ENCODE data around the gene JOSD1.

JOSD1 gene

DNA sequence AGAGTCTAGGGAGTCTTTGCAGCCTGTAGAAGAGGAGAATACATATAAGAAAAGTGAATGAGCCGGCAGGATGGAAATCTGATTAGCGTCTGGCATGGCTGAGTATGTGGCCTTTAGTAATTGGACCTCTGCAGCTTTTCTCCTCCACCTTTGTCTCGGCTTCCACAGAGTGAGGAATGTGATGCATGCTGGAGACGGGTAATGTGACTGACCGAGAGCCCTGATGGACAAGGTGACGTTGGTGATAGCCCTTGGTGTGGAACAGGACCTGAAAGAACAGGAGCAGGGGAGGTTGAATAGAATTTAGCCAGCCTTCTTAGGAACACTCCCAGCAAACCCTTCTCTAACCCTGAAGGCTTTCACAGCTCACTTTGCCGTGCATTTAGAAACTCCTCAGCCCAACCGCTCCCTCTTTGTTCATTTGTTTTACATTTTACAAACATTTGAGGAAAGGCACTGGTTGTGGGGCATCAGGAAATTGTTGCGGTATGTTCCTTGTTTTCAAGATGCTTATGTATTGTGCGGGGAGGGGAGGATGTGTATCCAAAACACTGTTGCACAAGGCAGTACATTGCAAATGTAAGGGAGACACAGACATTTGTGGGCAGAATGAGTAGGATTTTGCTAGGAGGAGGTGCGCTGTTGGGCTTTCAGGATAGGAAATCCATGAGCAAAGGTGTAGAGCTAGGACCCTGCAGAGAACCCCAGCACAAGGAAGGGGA, 11.9 kb upstream of the JOSD1 start:
- DNase-seq (no peak), ATAC-seq (no peak)

DNA sequence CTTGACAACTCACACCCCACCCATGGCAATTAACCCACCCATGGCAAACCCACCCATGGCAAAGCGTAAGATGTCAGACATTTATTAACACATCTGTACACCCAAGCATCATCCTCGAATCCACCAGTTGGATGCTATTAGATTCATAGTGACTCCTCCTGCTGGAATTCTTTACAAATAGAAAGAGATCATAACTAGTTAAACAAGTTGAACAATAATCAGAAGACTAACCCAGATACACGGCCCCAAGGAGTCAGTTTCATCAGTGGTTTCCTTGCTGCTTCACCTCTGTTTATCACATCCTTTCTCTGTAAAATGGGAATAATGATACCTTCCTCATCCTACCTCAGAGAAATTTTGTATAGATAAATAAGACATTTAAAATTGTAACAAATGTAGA, 10.1 kb upstream of the JOSD1 start:
- DNase-seq (no peak), ATAC-seq (no peak)

DNA sequence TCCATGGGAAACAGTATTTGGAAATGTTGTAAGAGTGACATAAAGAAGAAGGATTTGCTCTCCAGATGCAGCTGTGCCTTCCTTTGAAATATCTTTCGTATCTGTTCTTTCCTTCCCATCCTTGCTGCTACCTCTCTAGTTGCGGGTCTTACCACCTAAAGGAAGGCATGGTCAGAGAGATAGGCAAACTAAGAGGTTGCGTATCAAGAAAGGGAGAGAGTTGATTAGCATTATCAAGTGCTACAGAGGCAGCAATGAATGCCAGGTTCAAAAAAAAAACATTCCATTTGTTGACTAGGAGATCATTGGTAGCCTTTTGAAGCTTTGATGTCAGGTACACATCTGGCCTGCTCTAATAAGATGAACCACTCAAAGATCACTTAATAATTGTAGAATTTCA, 9.6 kb upstream of the JOSD1 start:
- ATAC-seq: no peak
- no peak for DNase-seq

DNA sequence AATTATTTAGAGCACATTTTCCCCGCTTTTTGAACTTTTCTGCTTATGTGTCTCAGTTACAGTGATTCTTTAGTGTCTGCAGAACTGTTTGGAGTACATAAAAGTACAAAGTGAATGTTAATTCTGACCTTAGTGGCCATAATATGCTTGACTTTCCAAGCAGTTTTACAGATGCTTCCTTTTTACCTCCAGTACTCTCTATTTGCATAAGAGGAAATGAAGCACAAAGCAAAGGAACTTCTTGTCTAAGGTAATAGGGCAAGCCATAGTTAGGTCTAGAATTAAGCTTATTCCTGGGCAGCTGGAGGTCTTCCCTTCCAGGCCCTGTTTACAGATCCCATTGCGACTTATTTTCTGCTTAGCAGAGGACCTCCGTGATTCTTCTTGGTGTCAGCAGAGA, 8.6 kb upstream of the JOSD1 start:
- no peak for ATAC-seq

DNA sequence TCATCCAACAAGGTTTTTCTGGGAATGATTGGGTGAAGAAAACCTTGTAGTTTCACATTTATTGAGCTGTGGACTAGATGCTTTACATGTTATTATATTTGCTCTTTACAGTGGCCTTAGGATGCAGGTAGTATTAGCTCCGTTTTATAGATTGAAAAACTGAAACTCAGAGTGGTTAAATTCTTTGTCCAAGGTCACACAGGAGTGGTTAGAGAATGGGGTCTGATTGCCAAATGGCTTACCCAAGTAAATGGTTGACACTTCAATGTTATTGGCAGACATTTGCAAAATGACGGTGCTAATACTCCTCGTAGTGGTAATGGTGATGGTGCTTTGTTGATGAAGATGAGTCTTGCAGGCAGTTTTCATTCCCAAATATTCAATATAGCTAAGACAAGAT, 7.2 kb upstream of the JOSD1 start:
- no peak for ATAC-seq

More for the DNA sequence above, 8.6 kb upstream of the JOSD1 start:
- DNase-seq: no peak

DNA sequence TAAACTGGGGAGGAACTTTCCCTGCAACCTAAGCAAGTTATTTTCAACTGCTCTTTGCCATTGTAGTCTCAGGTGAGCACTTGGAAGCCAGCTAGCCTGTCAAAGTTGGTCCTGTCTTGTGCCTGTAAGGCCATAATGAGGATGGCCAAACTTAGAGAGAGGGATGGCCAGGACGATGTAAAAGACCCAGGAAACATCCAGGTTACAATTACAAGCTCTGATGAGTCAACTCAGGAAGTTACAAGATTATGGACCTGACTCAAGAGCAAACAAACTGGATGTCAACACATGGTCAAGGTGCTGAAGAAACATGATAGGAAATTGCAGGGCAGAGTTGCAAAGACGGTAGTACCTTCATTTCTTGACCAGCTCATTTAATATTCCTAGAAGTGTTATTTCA, 6.6 kb upstream of the JOSD1 start:
- ATAC-seq (no peak), DNase-seq (no peak)

More for the DNA sequence above, 7.2 kb upstream of the JOSD1 start:
- DNase-seq: no peak

DNA sequence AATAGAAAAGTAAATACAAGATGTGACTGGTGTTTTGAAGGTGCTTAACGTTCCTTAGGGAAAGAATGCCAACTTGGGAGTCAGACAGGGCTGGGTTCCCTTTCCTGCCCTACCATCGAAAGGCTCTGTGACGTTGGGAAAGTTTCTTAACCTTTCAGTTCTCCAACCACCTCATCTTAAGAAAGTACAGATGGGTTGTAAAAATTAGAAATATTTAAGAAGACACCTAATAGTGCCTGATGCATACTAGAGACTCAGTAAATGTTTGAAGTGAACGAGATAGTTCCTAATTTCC, 6.1 kb upstream of the JOSD1 start:
- no peak for ATAC-seq
- no peak for DNase-seq

DNA sequence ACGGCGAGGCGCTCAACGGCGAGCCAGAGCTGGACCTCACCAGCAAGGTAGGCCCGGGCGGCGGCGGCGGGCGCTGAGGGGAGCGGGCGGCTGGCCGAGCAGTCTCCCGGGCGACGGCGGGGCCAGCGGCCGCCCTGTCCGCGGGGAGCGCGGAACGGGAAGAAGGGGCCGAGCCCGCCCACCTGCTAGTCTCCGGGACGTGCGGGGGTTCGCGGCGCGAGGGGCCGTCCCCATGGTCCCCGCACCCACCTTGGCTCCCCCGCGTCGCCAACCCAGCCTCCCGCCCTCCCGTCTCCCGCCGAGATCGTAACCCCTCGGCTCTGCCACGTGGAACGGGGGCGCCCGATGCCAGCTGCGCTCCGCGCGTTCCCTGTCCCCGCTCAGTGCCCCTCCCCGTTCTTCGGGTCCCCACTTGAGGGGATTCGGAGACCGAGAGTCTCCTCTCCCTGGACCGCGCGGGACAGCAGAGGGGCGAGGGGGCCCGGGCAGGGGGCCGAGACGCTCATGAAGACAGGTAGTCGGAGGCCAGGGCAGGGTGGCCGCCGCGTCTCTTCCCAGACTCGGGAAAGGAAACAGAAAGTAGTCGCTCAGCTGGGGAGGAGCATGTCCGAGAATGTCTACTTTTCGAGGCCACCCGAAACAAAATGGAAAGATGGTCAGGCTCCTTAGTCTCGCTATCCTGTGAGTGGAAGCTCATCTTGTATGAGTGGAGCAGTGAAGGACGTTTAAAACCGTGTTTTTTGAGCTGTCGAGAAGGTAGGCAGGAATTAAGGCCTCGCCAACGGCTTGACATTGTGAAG, 5.6 kb upstream of the JOSD1 start:
- ATAC-seq (no peak), DNase-seq (peak; percentile 51)

DNA sequence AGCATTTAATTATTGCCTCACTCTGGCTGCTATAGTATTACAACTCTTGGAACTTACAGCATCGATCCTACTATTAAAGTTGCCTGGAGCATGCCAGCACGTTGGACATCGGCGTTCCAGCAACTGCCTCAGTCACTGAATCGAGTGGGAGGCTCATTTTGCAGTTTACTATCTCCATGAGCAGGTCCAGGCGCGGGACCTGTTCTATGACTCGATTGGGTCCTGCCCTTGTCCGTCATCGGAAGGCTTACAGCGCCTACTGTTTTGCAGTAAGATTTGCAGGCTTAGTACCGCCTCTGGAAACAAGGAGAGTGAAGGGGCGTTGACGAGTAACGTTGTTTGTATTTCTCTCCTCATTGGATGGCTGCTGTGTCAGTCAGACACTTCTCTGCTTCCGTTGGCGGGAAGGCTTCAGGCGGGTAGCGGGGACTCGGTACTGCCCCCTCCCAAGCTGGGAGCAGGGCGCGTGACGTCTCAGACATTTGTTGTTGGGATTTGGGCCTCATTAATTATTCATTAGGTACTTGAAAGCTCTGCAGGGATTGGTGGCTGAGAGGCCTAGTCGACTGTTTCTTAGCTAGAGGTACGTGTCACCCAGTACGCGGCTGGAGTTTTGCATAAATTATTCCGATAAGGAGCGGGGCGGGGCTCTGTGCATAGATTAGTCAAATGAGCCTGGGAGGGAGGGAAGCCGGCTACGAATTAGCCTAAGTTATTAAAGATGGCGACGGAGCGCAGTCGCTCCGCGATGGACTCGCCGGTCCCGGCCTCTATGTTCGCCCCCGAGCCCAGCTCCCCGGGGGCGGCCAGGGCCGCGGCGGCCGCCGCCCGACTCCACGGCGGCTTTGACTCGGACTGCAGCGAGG, 4.7 kb upstream of the JOSD1 start, which contains the start of gene GTPBP1:
GTPBP1 (plus strand) TSS at position 710 of the 866 bp plus-strand sequence; CDS start at position 722, 12 bp downstream.
- DNase-seq: peak; percentile 95
- ATAC-seq: peak; percentile 89

DNA sequence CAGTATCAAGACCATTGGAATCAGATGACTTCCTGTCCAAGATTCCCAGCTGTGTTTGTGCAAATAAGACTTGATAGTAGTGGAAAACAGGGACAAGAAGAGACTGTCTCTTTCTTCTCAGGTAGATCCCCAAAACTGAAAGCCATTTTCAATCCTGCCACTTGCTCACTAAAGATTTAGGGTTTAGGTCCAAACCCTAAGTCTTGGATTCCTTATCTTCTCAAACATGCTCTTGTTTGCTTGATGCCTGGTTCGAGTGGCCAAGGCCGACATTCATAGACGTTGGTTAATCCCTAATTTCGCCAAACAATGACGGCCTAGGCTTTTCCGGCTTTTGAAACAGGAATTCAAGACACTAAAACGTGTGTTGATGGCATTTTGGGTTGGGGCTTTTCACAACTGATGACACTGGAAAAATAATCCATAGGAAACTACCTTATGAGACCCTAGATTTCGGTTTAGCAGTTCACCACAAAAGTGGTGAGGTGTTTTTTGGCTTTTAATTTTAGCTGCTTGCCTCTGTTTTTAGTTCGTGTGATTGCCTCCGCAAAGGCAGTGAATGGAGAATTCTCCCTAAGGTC, 4.0 kb upstream of the JOSD1 start:
- ATAC-seq (no peak), DNase-seq (no peak)

DNA sequence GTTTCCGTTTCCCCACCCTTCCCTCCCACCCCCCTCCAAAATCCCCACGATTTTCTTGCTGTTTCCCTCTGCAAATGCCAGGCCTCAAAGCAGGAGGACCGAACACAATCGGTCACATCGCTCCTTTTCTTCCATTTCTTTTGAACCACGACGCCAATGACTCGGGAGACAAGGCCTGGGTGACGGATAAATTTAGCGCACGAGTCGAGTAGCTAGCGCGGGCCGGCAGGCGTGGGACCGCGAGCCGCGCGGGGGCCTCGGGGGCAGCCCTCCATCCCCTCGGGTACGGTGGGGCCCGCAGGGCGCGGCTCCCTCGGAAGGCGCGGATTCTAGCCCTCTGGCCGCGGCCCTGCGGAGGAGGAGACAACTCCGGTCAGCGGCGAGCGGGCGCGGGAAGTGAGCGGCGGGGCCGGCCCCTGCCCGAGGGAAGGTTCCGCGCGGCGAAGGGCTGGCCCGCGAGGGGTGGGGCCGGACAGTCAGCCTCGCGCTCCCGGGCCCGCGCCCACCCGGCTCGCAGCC, 414 bp downstream of the JOSD1 start:
- DNase-seq (no peak), ATAC-seq (peak; percentile 8)

DNA sequence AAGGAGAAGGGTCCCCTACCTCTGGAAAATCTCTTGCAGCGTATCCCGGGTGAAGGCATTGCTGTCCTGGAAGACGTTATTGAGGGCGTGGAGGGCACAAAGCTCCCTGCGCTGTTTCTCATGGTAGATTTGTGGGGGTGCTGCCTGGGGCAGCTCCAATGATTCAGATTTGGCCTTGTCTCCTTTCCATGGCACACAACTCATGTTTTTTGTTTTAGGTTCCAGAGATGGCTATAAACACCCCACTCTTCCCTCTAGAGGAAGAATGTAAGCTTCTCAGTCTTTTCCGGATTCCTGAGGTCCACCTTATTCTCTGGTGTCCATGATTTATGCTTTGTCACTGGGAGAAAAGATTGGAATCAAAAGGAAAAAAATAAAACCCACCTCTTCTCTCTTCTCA, 959 bp downstream of the JOSD1 start:
- ATAC-seq (no peak), DNase-seq (no peak)

DNA sequence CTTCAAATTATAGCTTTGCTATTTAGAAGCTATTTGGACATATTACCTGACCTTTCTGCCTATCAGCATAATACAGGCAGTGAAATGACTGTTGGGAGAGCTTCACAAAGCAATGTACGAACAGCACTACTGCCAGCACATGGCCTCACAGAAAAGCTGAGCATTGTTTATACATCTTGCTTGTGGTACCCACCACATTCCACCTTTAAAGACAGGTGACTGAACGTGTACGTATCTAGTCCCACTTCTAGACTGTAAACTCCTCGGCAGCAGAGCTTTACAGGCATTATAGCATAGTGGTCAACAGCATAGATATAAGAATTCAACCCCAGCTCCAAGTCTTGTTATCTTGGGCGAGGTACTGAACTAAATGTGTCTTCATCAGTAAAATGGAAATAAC, 1.6 kb downstream of the JOSD1 start:
- DNase-seq (no peak), ATAC-seq (no peak)

DNA sequence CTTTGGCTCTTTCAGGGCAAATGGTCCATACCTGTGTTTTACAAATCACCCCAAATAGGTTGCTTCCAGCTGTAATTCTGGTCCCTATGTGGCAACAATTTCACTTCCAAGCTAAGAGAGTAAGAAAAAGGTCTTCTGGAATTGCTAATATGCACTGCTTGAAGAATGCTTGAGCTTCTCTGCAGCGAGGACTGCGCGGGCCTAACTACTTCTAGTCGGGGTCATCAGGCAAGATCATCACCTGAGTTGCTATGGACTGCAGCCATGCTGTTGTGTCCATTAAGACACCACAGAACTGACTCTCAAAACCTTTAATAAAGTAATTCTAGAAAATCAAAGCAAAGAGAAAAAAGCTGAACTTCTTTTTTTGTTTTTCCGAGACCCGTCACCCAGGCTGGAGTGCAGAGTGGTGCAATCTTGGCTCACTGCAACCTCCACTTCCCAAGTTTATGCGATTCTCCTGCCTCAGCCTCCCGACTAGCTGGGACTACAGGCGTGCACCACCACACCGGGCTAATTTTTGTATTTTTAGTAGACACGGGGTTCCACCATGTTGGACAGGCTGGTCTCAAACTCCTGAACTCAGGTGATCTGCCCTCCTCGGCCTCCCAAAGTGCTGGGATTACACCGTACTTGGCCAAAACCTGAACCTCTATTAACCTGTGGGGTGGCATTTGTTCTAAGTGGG, 2.2 kb downstream of the JOSD1 start:
- ATAC-seq: no peak

DNA sequence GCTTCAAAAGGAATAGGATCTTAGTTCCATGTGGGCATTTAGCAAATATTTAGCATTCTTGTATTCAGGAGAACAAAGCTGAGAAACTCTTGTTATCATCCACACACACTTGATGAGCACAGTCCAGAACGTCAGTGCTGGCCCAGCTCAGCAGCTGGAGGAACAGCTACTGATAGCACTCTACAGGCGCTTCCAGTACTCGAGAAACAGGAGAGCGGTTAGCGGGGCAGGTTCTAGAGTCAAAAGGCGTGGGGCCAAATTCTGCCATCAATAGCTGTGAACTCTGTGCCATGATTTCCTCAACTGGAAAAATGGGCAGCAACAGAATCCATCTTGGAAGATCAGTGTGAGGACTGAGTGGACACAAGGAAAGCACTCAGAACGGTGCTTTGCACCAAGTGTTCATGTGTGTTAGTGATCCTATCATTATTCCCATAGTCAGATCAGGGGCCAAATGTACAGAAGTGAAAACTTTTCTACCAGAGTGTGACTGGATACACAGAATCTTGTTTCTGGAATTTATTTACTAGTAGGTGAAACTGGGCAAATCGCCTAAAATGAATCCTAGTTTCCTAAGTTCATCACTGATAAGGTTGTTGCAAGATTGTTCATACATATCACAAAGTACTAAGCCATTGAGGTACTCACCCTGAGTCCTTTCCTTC, 3.2 kb downstream of the JOSD1 start:
- DNase-seq (no peak), ATAC-seq (no peak)

More for the DNA sequence above, 2.2 kb downstream of the JOSD1 start:
- DNase-seq: no peak

DNA sequence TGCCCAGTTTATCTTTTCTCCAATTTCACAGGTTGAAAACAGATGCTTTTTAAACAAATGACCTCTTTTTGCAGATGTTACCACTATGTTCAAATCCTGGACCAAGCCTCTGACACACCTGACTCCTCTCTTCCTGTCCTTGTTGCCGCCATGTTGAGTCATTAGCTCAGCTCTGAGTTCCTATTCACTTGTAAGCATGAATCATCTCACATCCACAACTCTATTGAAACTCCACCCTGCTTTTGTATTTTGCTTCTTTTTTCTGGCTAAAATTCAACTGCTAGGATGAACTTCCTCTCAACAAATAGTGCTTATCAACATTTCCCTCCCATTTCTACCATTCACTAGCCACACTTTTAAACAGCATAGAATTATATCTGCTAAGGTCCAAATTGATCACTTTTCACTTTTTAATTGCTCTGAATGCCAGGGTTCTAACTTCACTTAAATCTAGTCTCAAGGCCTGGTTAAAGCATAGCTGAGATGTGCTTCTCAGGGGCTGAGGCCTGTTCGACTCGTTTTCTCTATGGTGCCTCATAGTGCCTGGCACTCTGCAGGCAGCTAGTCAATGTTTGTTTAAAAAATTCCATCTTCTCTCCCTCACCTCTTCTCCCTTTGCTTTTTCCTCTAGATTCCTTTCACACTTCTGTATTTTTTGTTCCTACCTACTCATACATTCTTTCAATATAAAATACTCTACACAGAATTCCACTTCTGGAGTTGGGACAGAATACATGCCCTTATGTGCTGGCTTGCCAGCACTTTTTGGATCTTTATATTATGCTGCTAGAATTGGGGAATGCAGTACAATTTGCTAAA, 3.9 kb downstream of the JOSD1 start:
- DNase-seq (no peak), ATAC-seq (peak; percentile 52)

DNA sequence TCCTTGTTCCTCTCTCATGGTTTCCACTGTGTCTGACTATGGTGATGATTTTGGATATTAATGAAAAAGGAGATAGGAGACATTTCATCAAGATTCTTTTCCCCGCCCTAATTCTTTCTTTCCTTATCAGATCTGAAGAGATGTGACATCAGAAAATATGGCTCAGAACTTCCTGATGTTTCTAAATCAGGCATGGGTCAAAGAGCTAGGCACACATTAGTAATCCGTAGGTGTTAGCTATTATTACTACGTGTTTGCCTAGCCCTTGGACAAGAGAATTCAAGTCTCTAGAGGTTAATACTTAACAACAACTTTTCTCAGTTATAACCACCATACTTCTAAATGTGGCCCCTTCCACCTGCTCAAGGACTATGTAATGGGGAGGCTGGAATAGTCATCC, 5.8 kb downstream of the JOSD1 start:
- ATAC-seq: no peak
- no peak for DNase-seq

DNA sequence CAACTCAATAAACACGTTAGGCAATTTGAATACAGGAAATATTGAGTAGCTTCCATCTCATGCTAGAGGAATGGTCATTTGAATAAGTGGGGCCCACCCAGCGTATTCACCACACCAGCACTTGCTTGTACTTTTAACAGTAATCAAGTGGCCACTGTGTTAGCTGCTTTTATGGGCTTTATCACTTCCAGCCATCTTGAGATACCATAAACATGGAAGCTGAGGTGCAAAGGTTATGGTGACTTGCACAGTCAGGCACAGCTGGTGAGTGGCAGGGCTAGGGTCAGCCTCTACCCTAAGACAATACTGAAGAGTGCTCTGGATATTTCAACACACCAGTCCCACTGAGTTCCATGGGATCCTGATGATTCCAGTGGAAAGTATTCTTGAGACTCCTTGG, 6.7 kb downstream of the JOSD1 start:
- ATAC-seq (no peak), DNase-seq (no peak)

DNA sequence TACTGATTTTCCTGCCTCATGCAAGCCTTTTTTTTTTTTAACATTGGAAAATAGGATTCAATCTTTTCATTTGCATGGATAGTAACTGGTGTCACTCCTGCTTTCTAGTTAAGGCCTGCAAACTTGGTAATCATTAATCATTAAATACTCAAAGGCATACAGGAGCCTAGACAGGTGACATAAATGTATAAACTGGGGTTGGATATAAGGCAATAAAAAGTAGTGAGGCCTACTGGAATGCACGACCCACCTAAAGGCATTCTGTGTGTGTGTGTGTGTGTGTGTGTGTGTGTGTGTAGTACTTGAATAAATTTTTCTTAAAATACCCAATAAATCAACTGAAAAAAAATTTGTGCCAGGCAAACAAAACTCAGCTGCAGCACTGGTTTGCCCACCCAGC, 11.1 kb downstream of the JOSD1 start:
- no peak for DNase-seq
- ATAC-seq: no peak

DNA sequence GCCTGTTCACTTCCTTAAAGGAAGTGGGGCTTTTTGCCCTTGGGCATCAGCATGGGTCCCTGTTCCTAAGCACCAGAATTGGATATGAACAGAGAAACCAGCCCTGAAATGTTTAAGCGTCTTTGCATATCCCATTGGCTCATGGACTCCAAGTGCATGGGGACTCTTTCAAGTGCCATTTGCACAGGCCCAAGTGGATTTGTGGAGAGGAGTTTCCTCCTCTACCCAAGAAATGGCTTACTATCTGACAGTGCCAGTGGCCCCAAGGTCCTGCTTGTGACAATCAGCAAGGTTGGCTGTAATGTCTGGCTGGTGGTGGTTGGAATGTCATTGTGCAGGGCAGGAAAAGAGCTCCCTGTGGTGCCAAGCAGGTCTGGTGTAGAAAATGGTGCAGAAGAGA, 15.0 kb downstream of the JOSD1 start:
- DNase-seq: no peak
- no peak for ATAC-seq
